Measurements from ENCODE around the gene SETD3. TPM values are rescaled to one million over a fixed set of nuclear protein-coding genes. Genes with fewer than 3 reads are reported as not detected.

Gene SETD3
- total RNA-seq, 6 experiments from 2014 or later: 42.1 to 53.9 (median 47.0) TPM

- H3K4me1 Mint-ChIP-seq (ENCODE audit: low read depth): peaks cover 13% of the 10 kb centered on the region
- no peak overlapping the region for H3K4me3 Mint-ChIP-seq
- no peak overlapping the region for H3K27ac Mint-ChIP-seq
- no peak for DNase-seq
- TF ChIP-seq CTCF (IDR thresholded peaks at IDR 0.05): no peak
- no peaks in the 10 kb centered on the region for H3K27me3 Mint-ChIP-seq (ENCODE audit: insufficient read depth)
- H3K36me3 Mint-ChIP-seq (ENCODE audit: low read depth): peaks cover 6% of the 10 kb centered on the region
- no peaks in the 10 kb centered on the region for H3K9me3 Mint-ChIP-seq
Observed at GRCh38 chr14:99451234-99451633, 29.4 kb downstream of the SETD3 start.

- no peak overlapping the region for H3K27ac Mint-ChIP-seq
- H3K9me3 Mint-ChIP-seq: no peaks in the 10 kb centered on the region
Observed at GRCh38 chr14:99450266-99450665, 30.4 kb downstream of the SETD3 start.

GRCh38 chr14:99447739-99448138, 32.9 kb downstream of the SETD3 start:
- DNase-seq: no peak

More at GRCh38 chr14:99450266-99450665, 30.4 kb downstream of the SETD3 start:
- no peak for TF ChIP-seq CTCF (IDR thresholded peaks at IDR 0.05)
- no peak for DNase-seq
- peaks cover 6% of the 10 kb centered on the region for H3K36me3 Mint-ChIP-seq (ENCODE audit: low read depth)
- peaks cover 11% of the 10 kb centered on the region for H3K4me1 Mint-ChIP-seq (ENCODE audit: low read depth)
- no peak overlapping the region for H3K4me3 Mint-ChIP-seq
- H3K27me3 Mint-ChIP-seq (ENCODE audit: insufficient read depth): no peaks in the 10 kb centered on the region

DNA sequence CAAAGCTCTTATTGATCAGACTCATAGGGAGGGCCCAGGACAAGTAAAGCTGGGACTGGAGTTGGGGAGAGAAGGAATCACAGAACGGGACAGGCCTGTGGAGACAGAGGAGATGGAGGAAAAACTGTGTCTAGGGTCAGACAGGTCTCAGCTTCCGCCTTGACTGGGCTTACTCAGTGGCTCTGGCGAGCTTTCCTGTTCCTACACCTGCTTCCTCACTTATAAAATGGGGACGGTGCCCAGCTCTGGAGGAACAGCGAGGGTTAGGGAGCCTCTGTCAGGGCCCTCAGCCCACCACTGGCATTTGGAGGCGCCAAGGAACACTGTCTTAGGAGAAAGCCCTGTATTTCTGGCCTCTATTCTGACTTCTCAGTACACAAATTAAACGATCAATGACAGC, 34.7 kb downstream of the SETD3 start:
- H3K4me3 Mint-ChIP-seq: no peak overlapping the region
- H3K36me3 Mint-ChIP-seq (ENCODE audit: low read depth): peaks cover 11% of the 10 kb centered on the region
- no peak for DNase-seq
- no peaks in the 10 kb centered on the region for H3K27me3 Mint-ChIP-seq (ENCODE audit: insufficient read depth)
- TF ChIP-seq CTCF (IDR thresholded peaks at IDR 0.05): no peak
- H3K27ac Mint-ChIP-seq: no peak overlapping the region
- no peaks in the 10 kb centered on the region for H3K9me3 Mint-ChIP-seq
- H3K4me1 Mint-ChIP-seq (ENCODE audit: low read depth): no peaks in the 10 kb centered on the region

More at GRCh38 chr14:99447739-99448138, 32.9 kb downstream of the SETD3 start:
- Mint-ChIP-seq H3K27ac (no peak overlapping the region), H3K9me3 (no peaks in the 10 kb centered on the region), H3K36me3 (ENCODE audit: low read depth) (peaks cover 9% of the 10 kb centered on the region), H3K4me3 (no peak overlapping the region), H3K4me1 (ENCODE audit: low read depth) (no peaks in the 10 kb centered on the region), H3K27me3 (ENCODE audit: insufficient read depth) (no peaks in the 10 kb centered on the region)
- TF ChIP-seq CTCF (IDR thresholded peaks at IDR 0.05): no peak

DNA sequence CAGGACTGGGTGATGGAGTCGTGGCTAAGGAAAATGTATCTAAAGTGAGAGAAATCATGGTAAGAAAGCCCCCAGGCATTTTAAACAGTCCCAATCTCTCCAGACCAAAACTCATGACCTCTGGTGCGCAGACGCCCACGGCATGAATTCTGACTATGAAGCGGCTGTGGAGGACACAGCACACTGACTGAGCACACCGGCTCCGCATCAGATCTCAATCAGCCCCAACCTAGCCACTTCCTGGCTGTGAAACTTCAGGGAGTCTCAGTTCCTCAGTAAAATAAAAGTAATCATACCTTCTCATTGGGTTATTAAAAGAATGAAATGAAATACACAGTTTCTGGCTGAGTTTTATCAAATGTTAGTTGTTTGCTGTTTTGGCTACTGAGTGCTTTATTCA, 38.7 kb downstream of the SETD3 start:
- H3K4me3 Mint-ChIP-seq: no peak overlapping the region
- DNase-seq: no peak
- no peaks in the 10 kb centered on the region for H3K27me3 Mint-ChIP-seq (ENCODE audit: insufficient read depth)
- peaks cover 23% of the 10 kb centered on the region for H3K36me3 Mint-ChIP-seq (ENCODE audit: low read depth)
- no peak for TF ChIP-seq CTCF (IDR thresholded peaks at IDR 0.05)
- H3K9me3 Mint-ChIP-seq: no peaks in the 10 kb centered on the region
- H3K27ac Mint-ChIP-seq: no peak overlapping the region
- H3K4me1 Mint-ChIP-seq (ENCODE audit: low read depth): peaks cover 7% of the 10 kb centered on the region

Measured in HFFc6 (cell line).